GM12878 (cell line): ENCODE data around the gene MYO15A. TPM values are rescaled to one million over a fixed set of nuclear protein-coding genes. Genes with fewer than 3 reads are reported as not detected.

ENCODE experiments used
- ATAC-seq: fragments of 200-7000 bp; cut with Tn5 transposase; 3 replicates; pipeline ENCODE4 v1.9.1; 2020; ENCODE audit warnings: mild to moderate bottlenecking, moderate library complexity
- BruUV-seq: library from RNA; stranded (reverse); fragments of 400-500 nt; replicated peaks from 2 replicates; lab custom pipeline; 2021; lab: Mats Ljungman, UMichigan
- CTCF ChIA-PET: fragments of 300-600 bp; sonication (Branson Sonifier 250); formaldehyde crosslinking; extraction: SDS; loops from one replicate; lab custom pipeline; 2021; ENCODE audit warnings: inconsistent platforms; lab: Yijun Ruan, JAX
- POLR2A ChIA-PET: fragments of 350-600 bp; formaldehyde crosslinking; extraction: SDS; loops from one replicate; lab custom pipeline; 2021; ENCODE audit warnings: inconsistent platforms; lab: Charles Lee
- RAD21 ChIA-PET: fragments of 300-600 bp; sonication (Branson Sonifier 250); formaldehyde crosslinking; loops from one replicate; lab custom pipeline; 2023; ENCODE audit warnings: antibody characterized with exemption; ENCODE audit not compliant: unreplicated experiment; lab: Charles Lee
- SMC1A ChIA-PET: fragments of 300-600 bp; sonication (Branson Sonifier 250); formaldehyde crosslinking; loops from one replicate; lab custom pipeline; 2023; ENCODE audit not compliant: unreplicated experiment, uncharacterized antibody; lab: Charles Lee
- DNase-seq: peaks from one replicate; pipeline ENCODE4 v3.0.0-alpha.2; 2011; ENCODE audit warnings: low read depth, low spot score
- FAIRE-seq: peaks from 3 replicates; lab custom pipeline; 2011; peaks lifted over from hg19 to GRCh38; lab: Jason Lieb, UNC
- H2AFZ ChIP-seq: 2 replicates; pipeline ENCODE4 v1.6.0; 2011; ENCODE audit warnings: low read depth, low read length, control low read depth; ENCODE audit not compliant: control insufficient read depth
- H3K27ac ChIP-seq: 2 replicates; pipeline ENCODE4 v1.5.1; 2011; ENCODE audit warnings: control low read depth; ENCODE audit not compliant: control insufficient read depth, insufficient read depth
- H3K27me3 ChIP-seq, 2 experiments: replicated peaks in 1 of 2; 2 replicates each; pipeline versions ENCODE4 v1.6.0 to v1.6.1; 2011; ENCODE audit warnings: low read length in 1 of 2; ENCODE audit not compliant: control insufficient read depth in 2 of 2, insufficient read depth in 2 of 2
- H3K36me3 ChIP-seq, 2 experiments: 2 replicates each; pipeline ENCODE4 v1.5.1; 2011; ENCODE audit warnings: low read length in 1 of 2; ENCODE audit not compliant: control insufficient read depth in 2 of 2, insufficient read depth in 2 of 2
- H3K4me1 ChIP-seq: 2 replicates; pipeline ENCODE4 v1.6.1; 2011; ENCODE audit warnings: mild to moderate bottlenecking, low read length, moderate library complexity, mixed read lengths; ENCODE audit not compliant: control insufficient read depth, insufficient read depth
- H3K4me2 ChIP-seq: 2 replicates; pipeline ENCODE4 v1.6.0; 2011; ENCODE audit warnings: control low read depth; ENCODE audit not compliant: control insufficient read depth, insufficient read depth
- H3K4me3 ChIP-seq: fragments of 200-600 bp; sonication (generic); 2 replicates; pipeline ENCODE4 v1.5.1; 2016
- H3K79me2 ChIP-seq: 2 replicates; pipeline ENCODE4 v1.6.0; 2011; ENCODE audit warnings: low read length; ENCODE audit not compliant: control insufficient read depth, insufficient read depth
- H3K9ac ChIP-seq: 2 replicates; pipeline ENCODE4 v1.8.0; 2011; ENCODE audit warnings: low read length, control low read depth, mixed read lengths; ENCODE audit not compliant: control insufficient read depth, insufficient read depth
- H3K9me3 ChIP-seq: replicated peaks from 3 replicates; pipeline ENCODE4 v1.5.1; 2011; ENCODE audit warnings: mild to moderate bottlenecking, low read length; ENCODE audit not compliant: control insufficient read depth, insufficient read depth
- H4K20me1 ChIP-seq: 2 replicates; pipeline ENCODE4 v1.6.0; 2011; ENCODE audit not compliant: control insufficient read depth, insufficient read depth
- ASH2L ChIP-seq: fragments of 300-600, 200-600 bp; sonication (generic); IDR thresholded peaks from 2 replicates; pipeline ENCODE4 v1.6.1; 2017; ENCODE audit warnings: low read depth, mild to moderate bottlenecking, borderline replicate concordance
- CBX5 ChIP-seq: sonication (generic); IDR thresholded peaks from 2 replicates; pipeline ENCODE4 v1.6.1; 2016; ENCODE audit warnings: low read depth, moderate library complexity, mild to moderate bottlenecking, inconsistent platforms
- CHD2 ChIP-seq: IDR thresholded peaks from 2 replicates; pipeline ENCODE4 v1.6.1; 2011; ENCODE audit warnings: low read depth, low read length, improper control_type of control experiment, borderline replicate concordance
- CREB1 ChIP-seq: IDR thresholded peaks from 2 replicates; pipeline ENCODE4 v1.6.1; 2012; ENCODE audit warnings: low read depth, mild to moderate bottlenecking, inconsistent platforms
- IKZF2 ChIP-seq, 2 experiments: fragments of 450-650 bp; IDR thresholded peaks; 2 replicates each; pipeline ENCODE4 v1.6.1; 2017; ENCODE audit warnings: mild to moderate bottlenecking in 2 of 2, moderate library complexity in 2 of 2
- IRF4 ChIP-seq: IDR thresholded peaks from 2 replicates; pipeline ENCODE4 v1.6.1; 2011; ENCODE audit warnings: low read depth, low read length
- JUNB ChIP-seq: IDR thresholded peaks from 2 replicates; pipeline ENCODE4 v1.6.1; 2016; ENCODE audit warnings: antibody characterized with exemption, mild to moderate bottlenecking
- KAT2A ChIP-seq: conservative IDR thresholded peaks from 2 replicates; pipeline ENCODE4 v1.6.1; 2011; ENCODE audit warnings: low read depth, low read length; ENCODE audit not compliant: control insufficient read depth
- KDM1A ChIP-seq: fragments of 200-600 bp; sonication (generic); IDR thresholded peaks from 2 replicates; pipeline ENCODE4 v1.6.1; 2016; ENCODE audit warnings: borderline replicate concordance
- MTA3 ChIP-seq: IDR thresholded peaks from 2 replicates; pipeline ENCODE4 v1.6.1; 2012; ENCODE audit warnings: low read length, inconsistent platforms, borderline replicate concordance
- NFIC ChIP-seq: IDR thresholded peaks from 2 replicates; pipeline ENCODE4 v1.6.1; 2012; ENCODE audit warnings: low read depth, mild to moderate bottlenecking, inconsistent platforms, low read length, moderate library complexity
- POLR2AphosphoS2 ChIP-seq: IDR thresholded peaks from 2 replicates; pipeline ENCODE4 v1.6.1; 2011; ENCODE audit warnings: low read depth, mild to moderate bottlenecking, low read length, improper control_type of control experiment, moderate library complexity
- RCOR1 ChIP-seq: conservative IDR thresholded peaks from 2 replicates; pipeline ENCODE4 v1.6.1; 2012; ENCODE audit warnings: low read depth, low read length, improper control_type of control experiment
- STAT1 ChIP-seq: fragments of 450-650 bp; conservative IDR thresholded peaks from 2 replicates; pipeline ENCODE4 v1.6.1; 2014; ENCODE audit warnings: antibody characterized with exemption, mild to moderate bottlenecking
- TARDBP ChIP-seq: IDR thresholded peaks from 2 replicates; pipeline ENCODE4 v1.6.1; 2016; ENCODE audit warnings: borderline replicate concordance
- WGBS: methylation state at CpG from one replicate; pipeline ENCODE4 v1.1.6; 2016; ENCODE audit warnings: low lambda C conversion rate; ENCODE audit not compliant: insufficient replicate concordance, insufficient coverage; ENCODE audit errors: missing lambda C conversion rate; 5-methylcytosine and 5-hydroxymethylcytosine counted together
- in situ Hi-C: fragments of 300-500 bp; cut with MboI; formaldehyde crosslinking; loops from 9 replicates; pipeline ENCODE4 v1.14.3; 2018; ENCODE audit warnings: mixed read lengths
- intact Hi-C: fragments of 100-400 bp; cut with micrococcal nuclease; formaldehyde crosslinking; loops from one replicate; pipeline ENCODE4 v1.14.2; 2022; ENCODE audit not compliant: unreplicated experiment
- polyA plus RNA-seq, 11 experiments: library from polyadenylated mRNA; depleted of rRNA in 4 of 11; unstranded in 6 of 11; stranded (reverse) in 5 of 11; fragments of >200 nt; fragmentation: Nextera tagmentation in 4 of 11; fragmentation: Illumina TruSeq in 1 of 11; extraction: Ambion mirVana in 4 of 11; extraction: Trizol in 1 of 11; gene quantifications; 1 replicate in 1 of 11; 2 replicates in 10 of 11; pipeline versions ENCODE4 v1.2.1 to v1.2.3, GENCODE V29; 2011 to 2016; ENCODE audit warnings: inconsistent platforms in 2 of 11, missing spikeins in 2 of 11, low read depth in 1 of 11
- total RNA-seq, 4 experiments: library from RNA; depleted of rRNA in 3 of 4; stranded (reverse); fragments of >200 nt in 3 of 4; fragmentation: Illumina TruSeq in 1 of 4; extraction: Trizol in 1 of 4; gene quantifications; 2 replicates each; pipeline versions ENCODE4 v1.2.1 to v1.2.3, GENCODE V29; 2013 to 2021
- TF ChIP-seq, protein P1 (sequence below): fragments of 450-650 bp; IDR thresholded peaks from 2 replicates; pipeline ENCODE4 v1.6.1; 2016; ENCODE audit warnings: mild to moderate bottlenecking
- TF ChIP-seq, protein P2 (sequence below): fragments of 450-650 bp; IDR thresholded peaks from 2 replicates; pipeline ENCODE4 v1.6.1; 2014; ENCODE audit warnings: mild to moderate bottlenecking
- TF ChIP-seq, protein P3 (sequence below): IDR thresholded peaks from 2 replicates; pipeline ENCODE4 v1.6.1; 2012; ENCODE audit warnings: low read length, inconsistent platforms
- TF ChIP-seq, protein P4 (sequence below): fragments of 450-650 bp; IDR thresholded peaks from 2 replicates; pipeline ENCODE4 v1.6.1; 2017; ENCODE audit warnings: mild to moderate bottlenecking, low read depth, inconsistent platforms; ENCODE audit not compliant: poor library complexity, severe bottlenecking

MYO15A gene
- total and polyA plus RNA-seq, 10 of the 15 experiments (the other 5 are each of a cell fraction or from before 2014, with no cell fraction given) = 0.03 to 0.77 (median 0.21) TPM; not detected in 4

DNA sequence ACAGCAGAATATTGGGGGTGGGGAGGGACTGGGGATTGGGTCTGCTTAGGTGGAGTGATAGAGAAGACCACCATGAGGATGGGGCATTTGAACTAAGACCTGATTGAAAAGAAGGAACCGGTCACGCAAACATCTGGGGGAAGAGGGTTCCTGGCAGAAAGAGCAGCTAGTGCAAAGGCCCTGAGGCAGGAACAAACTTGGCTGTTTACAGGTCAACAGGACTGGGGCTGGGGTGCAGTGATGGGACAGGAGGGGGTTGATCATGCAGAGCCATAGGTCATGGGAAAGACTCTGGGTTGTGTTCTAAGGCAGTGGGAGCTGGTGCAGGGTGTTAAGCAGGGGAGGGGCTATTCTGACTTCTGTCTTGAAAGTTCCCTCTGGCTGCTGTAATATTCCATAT, 18.9 kb upstream of the MYO15A start:
- intact Hi-C loops (no loop called here), in situ Hi-C loops (no loop called here)
- Histone ChIP-seq H3K27me3 (no peaks in the 10 kb centered on the region), H3K9me3 (no peaks in the 10 kb centered on the region), H3K9ac (no peak overlapping the region), H3K4me2 (peak overlapping the region; percentile 48), H4K20me1 (no peaks in the 10 kb centered on the region), H2AFZ (no peak overlapping the region), H3K4me3 (peak overlapping the region; percentile 25; the same call in 1 of the 2 replicates), H3K4me1 (no peaks in the 10 kb centered on the region), H3K36me3 (peaks cover 0 to 7% of the 10 kb centered on the region in 2 experiments; a peak in 2 of 4 replicates), H3K79me2 (peaks cover 26% of the 10 kb centered on the region), H3K27ac (no peak overlapping the region)
- ChIA-PET RAD21 (no interaction called here), SMC1A (interaction anchor here (1.5 kb wide), 1 partner anchor 96 kb away, joined by 5 read pairs; no protein-coding TSS in a partner anchor), CTCF (no interaction called here), POLR2A (interaction anchor here (0.5 kb wide), 1 partner anchor 21 kb away, joined by 5 read pairs; no protein-coding TSS in a partner anchor)
- no TSS peak for BruUV-seq
- TF ChIP-seq KDM1A (no peak), KAT2A (no peak), JUNB (no peak), RCOR1 (no peak), CHD2 (no peak), MTA3 (no peak), NFIC (no peak), CBX5 (no peak), STAT1 (no peak), CREB1 (no peak), IKZF2 (IDR thresholded peaks at IDR 0.05) (no peak), ASH2L (no peak), IRF4 (no peak), POLR2AphosphoS2 (no peak), TARDBP (no peak)
- TF ChIP-seq, protein P1, sequence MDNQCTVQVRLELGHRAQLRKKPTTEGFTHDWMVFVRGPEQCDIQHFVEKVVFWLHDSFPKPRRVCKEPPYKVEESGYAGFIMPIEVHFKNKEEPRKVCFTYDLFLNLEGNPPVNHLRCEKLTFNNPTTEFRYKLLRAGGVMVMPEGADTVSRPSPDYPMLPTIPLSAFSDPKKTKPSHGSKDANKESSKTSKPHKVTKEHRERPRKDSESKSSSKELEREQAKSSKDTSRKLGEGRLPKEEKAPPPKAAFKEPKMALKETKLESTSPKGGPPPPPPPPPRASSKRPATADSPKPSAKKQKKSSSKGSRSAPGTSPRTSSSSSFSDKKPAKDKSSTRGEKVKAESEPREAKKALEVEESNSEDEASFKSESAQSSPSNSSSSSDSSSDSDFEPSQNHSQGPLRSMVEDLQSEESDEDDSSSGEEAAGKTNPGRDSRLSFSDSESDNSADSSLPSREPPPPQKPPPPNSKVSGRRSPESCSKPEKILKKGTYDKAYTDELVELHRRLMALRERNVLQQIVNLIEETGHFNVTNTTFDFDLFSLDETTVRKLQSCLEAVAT = no peak
- TF ChIP-seq, protein P2, sequence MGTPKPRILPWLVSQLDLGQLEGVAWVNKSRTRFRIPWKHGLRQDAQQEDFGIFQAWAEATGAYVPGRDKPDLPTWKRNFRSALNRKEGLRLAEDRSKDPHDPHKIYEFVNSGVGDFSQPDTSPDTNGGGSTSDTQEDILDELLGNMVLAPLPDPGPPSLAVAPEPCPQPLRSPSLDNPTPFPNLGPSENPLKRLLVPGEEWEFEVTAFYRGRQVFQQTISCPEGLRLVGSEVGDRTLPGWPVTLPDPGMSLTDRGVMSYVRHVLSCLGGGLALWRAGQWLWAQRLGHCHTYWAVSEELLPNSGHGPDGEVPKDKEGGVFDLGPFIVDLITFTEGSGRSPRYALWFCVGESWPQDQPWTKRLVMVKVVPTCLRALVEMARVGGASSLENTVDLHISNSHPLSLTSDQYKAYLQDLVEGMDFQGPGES = no peak
- TF ChIP-seq, protein P3, sequence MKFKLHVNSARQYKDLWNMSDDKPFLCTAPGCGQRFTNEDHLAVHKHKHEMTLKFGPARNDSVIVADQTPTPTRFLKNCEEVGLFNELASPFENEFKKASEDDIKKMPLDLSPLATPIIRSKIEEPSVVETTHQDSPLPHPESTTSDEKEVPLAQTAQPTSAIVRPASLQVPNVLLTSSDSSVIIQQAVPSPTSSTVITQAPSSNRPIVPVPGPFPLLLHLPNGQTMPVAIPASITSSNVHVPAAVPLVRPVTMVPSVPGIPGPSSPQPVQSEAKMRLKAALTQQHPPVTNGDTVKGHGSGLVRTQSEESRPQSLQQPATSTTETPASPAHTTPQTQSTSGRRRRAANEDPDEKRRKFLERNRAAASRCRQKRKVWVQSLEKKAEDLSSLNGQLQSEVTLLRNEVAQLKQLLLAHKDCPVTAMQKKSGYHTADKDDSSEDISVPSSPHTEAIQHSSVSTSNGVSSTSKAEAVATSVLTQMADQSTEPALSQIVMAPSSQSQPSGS = no peak
- TF ChIP-seq, protein P4, sequence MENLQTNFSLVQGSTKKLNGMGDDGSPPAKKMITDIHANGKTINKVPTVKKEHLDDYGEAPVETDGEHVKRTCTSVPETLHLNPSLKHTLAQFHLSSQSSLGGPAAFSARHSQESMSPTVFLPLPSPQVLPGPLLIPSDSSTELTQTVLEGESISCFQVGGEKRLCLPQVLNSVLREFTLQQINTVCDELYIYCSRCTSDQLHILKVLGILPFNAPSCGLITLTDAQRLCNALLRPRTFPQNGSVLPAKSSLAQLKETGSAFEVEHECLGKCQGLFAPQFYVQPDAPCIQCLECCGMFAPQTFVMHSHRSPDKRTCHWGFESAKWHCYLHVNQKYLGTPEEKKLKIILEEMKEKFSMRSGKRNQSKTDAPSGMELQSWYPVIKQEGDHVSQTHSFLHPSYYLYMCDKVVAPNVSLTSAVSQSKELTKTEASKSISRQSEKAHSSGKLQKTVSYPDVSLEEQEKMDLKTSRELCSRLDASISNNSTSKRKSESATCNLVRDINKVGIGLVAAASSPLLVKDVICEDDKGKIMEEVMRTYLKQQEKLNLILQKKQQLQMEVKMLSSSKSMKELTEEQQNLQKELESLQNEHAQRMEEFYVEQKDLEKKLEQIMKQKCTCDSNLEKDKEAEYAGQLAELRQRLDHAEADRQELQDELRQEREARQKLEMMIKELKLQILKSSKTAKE = no peak
- DNase-seq (no peak), FAIRE-seq (no peak), ATAC-seq (no peak)
- 90% methylated on average over 2 of the region's 2 CpGs for WGBS
